ENCODE data around the gene MTHFD2L. TPM values are rescaled to one million over a fixed set of nuclear protein-coding genes. Genes with fewer than 3 reads are reported as not detected.

MTHFD2L gene
- total RNA-seq, 1 donor from 2014 or later = 13.8 TPM

DNA sequence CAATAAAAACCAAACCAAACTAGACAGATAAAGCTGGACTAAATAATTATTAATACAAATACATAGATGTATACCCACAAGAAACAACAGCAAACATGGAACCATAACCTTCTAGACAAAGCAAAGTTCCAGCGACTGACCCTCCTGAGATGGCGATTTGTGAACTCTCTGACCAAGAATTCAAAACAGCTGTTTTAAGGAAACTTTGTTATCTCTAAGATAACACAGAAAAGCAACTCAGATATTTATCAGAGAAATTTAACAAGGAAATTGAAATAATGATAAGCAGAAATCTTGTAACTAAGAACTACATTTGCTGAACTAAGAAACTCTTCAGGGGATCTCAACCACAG lies 23.4 kb upstream of the MTHFD2L start:
- intact Hi-C loops (cut with micrococcal nuclease) = loop anchor here (5.0 kb wide), 1 partner anchor 407 kb away; no protein-coding TSS in a partner anchor
- H3K27ac ChIP-seq (replicated peaks) = no peak overlapping the region
- no peak for TF ChIP-seq CTCF (IDR thresholded peaks at IDR 0.05; ENCODE audit: borderline replicate concordance)
- no peak for DNase-seq
- H3K27me3 ChIP-seq (ENCODE audit: low read depth) = no peaks in the 10 kb centered on the region
- no peaks in the 10 kb centered on the region for H3K36me3 ChIP-seq
- peaks cover 5% of the 10 kb centered on the region for H3K4me1 ChIP-seq
- peaks cover 15% of the 10 kb centered on the region for H3K9me3 ChIP-seq (replicated peaks)
- no peak overlapping the region for H3K4me3 ChIP-seq

DNA sequence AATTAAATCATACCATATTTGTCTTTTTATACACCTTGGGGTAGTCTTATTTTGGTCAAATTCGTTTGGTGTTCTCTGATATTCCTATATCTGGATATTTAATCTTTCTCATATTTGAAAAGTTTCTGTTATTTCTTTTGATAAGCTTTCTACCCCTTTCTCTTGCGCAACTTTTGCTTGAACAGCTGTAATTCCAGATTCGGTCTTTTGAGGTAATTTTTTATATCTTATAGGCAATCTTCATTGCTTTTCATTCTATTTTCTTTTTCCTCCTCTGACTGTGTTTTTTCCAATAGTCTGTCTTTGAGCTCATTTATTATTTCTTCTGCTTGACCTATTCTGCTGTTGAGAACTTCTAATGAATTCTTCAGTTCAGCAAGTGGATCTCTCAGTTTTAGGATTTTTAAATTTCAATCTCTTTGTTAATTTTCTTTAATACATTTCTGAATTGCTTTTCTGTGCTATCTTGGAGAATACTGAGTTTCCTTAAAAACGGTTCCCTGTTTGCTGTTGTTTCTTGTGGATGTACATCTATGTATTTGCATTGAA lies 11.3 kb upstream of the MTHFD2L start:
- no peak overlapping the region for H3K27ac ChIP-seq (replicated peaks)
- peaks cover 20% of the 10 kb centered on the region for H3K9me3 ChIP-seq (replicated peaks)
- no peak for TF ChIP-seq CTCF (IDR thresholded peaks at IDR 0.05; ENCODE audit: borderline replicate concordance)
- H3K36me3 ChIP-seq = no peaks in the 10 kb centered on the region
- no peak overlapping the region for H3K4me3 ChIP-seq
- H3K27me3 ChIP-seq (ENCODE audit: low read depth) = peaks cover 7% of the 10 kb centered on the region
- no peaks in the 10 kb centered on the region for H3K4me1 ChIP-seq
- DNase-seq = no peak
- intact Hi-C loops (cut with micrococcal nuclease) = no loop called here

DNA sequence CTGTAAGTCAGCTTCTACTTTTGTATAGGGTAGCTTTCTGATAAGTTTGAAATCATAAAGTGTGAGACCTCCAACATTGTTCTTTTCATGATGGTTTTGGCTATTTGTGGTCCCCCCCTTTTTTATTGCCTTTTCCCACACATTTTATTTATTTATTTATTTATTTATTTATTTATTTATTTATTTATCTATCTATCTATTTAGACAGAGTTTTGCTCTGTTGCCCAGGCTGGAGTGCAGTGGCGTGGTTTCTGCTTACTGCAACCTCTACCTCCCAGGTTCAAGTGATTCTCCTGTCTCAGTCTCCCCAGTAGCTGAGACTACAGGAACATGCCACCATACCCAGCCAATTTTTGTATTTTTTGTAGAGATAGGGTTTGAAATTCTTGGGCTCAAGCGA lies 9.7 kb upstream of the MTHFD2L start:
- Histone ChIP-seq H3K27me3 (ENCODE audit: low read depth) (peaks cover 7% of the 10 kb centered on the region), H3K27ac (replicated peaks) (no peak overlapping the region), H3K4me3 (no peak overlapping the region), H3K9me3 (replicated peaks) (peaks cover 20% of the 10 kb centered on the region), H3K4me1 (no peaks in the 10 kb centered on the region), H3K36me3 (no peaks in the 10 kb centered on the region)
- no peak for TF ChIP-seq CTCF (IDR thresholded peaks at IDR 0.05; ENCODE audit: borderline replicate concordance)
- intact Hi-C loops (cut with micrococcal nuclease) = no loop called here
- DNase-seq = no peak

GRCh38 chr4:74152836-74153235 lies 5.1 kb upstream of the MTHFD2L start:
- TF ChIP-seq CTCF (IDR thresholded peaks at IDR 0.05; ENCODE audit: borderline replicate concordance) = no peak
- Histone ChIP-seq H3K27me3 (ENCODE audit: low read depth) (peaks cover 7% of the 10 kb centered on the region), H3K4me3 (no peak overlapping the region), H3K27ac (replicated peaks) (no peak overlapping the region), H3K9me3 (replicated peaks) (no peaks in the 10 kb centered on the region), H3K36me3 (no peaks in the 10 kb centered on the region), H3K4me1 (peaks cover 10% of the 10 kb centered on the region)
- intact Hi-C loops (cut with micrococcal nuclease) = no loop called here
- no peak for DNase-seq

DNA sequence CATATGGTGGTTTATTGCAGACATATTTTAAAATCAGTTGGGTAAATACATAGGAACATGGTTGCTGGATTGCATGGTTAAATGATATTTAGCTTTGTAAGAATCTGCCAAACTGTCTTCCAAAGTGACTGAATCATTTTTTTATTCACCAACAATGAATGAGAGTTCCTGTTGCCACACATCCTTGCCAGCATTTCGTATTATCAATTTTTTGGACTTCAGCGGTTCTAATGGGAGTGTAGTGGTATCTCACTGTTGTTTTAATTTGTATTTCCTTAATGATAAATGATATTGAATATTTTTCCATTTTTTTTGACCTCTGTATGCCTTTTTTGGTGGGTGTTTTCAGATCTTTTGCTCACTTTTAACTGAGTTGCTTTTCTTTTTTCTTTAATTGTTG lies 1.4 kb upstream of the MTHFD2L start:
- no peaks in the 10 kb centered on the region for H3K9me3 ChIP-seq (replicated peaks)
- no peak for TF ChIP-seq CTCF (IDR thresholded peaks at IDR 0.05; ENCODE audit: borderline replicate concordance)
- peaks cover 36% of the 10 kb centered on the region for H3K4me1 ChIP-seq
- no peak for DNase-seq
- H3K36me3 ChIP-seq = peaks cover 13% of the 10 kb centered on the region
- no peak overlapping the region for H3K4me3 ChIP-seq
- no peak overlapping the region for H3K27ac ChIP-seq (replicated peaks)
- intact Hi-C loops (cut with micrococcal nuclease) = no loop called here
- H3K27me3 ChIP-seq (ENCODE audit: low read depth) = no peaks in the 10 kb centered on the region

Data from left ventricle myocardium inferior (tissue), 1 donor.